Endometrium (tissue), 2 donors: ENCODE results near the gene PCF11.
A peak's percentile ranks its signal among the peaks of the same experiment; 100 is the strongest.
"Not testable (repeated sequence)": the region's sequence is repeated elsewhere in the genome, so short reads cannot be mapped to it uniquely, and the experiment has no call there.

Experiments
- FAIRE-seq: peaks from 2 replicates; lab custom pipeline; 2012; peaks lifted over from hg19 to GRCh38; lab: Jason Lieb, UNC
- donor health status: control.
- donor health status: control.

Gene PCF11

DNA sequence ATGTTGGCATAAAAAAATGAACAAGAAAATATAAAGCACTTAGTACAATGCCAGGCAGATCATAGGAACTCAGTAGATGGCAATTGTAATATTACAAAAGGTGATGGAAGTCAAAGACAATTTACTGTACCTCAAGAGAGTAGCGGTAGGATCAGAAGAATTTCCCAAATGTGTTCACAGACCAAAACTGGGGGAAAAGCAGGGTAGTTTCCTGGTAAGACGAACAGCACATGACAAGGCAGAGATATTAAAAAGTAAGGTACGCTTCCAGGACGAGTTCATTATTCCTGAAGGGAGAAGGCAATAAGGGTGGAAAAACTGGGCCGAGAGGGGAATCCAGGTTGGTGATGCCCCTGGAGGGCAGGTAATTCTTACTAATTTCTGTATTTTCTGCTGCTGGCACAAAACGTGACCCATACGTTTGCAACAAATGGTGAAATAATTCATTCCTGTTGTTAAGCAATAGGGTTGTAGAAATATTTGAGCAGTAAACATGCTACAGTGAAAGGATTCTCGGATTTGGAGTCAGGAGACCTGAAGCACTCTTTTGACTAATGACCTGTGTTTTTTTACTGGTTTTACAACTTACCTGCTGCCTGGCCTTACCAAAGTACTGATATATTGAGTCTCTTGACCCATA, 35.8 kb downstream of the PCF11 start:
- FAIRE-seq, result no peak

DNA sequence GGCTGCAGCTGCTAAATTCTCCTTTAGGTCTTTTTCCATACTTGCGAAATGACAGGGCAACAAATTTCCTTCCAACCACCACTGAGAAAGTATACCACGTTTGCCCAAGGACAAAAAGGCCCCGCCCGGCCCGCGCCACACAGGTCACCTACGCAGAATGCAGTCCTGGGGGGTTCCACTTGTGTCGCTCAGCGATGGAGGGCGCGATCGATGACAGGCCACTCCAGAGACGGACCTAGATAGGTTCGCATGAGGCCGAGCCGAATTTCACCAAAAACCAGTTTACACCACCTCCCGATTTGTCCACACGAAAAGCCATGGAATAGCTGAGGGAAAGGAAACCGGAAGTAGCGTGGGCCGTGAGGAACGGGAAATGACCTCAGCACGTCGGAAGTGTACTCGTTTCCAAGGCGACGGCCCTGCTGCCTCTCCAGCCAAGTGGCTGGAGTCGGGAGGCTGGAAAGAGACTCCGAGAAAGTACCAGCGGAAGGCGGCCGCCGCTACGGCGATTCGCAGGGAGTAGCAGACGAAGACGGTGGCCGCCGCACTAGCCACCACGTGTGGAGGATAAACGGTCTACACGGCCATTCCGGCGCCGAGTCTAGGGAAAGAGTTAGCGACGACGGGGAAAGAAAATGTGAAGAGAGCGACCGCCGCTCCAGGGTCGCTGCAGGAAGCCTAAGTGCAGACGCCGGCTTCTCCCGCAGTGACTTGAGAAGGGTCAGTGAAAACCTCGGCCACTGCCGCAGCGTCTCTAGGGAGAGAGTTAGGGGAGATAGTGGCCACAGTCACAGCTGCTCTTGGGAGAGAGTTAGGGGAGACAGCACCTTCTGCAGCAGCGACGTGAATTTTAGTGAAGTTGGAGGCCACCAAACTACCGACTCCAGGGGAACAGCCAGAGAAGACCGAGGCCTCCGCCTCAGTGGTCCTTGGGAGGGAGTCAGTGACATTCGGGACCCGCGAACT, 36.7 kb downstream of the PCF11 start, which contains the start of gene ANKRD42:
Gene ANKRD42 (plus strand): TSS at position 398 of the 966 bp plus-strand sequence. CDS start 959 bp downstream, outside the sequence.
- peak; percentile 35 for FAIRE-seq

DNA sequence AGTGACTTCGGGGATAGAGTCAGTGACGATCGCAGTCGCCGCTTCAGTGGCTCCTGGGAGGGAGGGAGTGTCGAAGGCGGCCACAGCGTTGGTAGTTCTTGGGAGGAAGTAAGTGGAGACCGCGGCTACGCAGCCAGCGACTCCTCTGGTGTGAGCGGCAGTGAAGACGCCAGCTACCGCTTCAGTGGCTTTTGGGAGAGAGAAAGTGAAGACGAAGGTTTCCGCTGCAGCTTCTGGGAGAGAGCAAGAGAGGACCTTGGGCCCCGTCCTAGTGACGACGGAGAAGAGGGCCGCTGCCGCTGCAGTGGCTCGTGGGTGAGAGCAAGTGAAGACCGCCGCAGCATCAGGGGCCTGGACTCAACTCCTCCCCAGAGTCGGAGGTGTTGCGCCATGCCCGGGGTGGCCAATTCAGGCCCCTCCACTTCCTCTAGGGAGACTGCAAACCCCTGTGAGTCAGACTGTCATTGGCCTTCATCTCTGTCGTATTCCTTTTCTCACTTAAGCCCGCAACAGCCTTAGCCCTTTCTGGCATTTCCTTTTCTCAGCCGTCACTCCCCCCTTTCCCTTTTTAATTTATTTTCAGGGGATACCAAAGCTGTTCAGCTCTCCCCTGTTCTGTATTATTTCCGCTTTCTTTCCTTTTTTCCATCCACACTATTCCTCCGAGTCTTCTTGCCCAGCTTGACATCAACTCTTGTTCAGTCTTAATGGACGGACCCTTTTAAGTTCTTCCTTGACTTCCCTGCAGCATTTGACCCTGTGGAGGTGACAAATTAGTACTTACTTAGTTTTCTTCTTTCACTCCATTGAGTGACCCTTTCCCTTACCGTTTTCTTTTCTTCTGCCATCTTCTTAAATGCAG, 37.6 kb downstream of the PCF11 start:
- FAIRE-seq, result no peak

DNA sequence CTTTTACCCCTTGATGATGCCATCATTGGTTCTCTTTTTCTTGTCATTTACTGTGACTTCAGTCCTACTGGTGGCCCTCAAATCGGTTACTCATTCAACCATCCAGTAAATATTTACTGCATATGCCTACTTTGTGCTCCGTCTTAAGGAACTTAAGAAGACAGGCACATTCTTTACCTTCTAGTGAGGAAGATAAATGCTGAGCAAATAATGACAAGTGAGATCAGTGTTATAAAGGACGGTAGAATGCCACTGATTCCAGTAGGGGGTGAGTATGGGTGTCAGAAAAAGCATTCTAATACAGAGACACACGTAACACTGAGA, 38.2 kb downstream of the PCF11 start:
- no peak for FAIRE-seq

DNA sequence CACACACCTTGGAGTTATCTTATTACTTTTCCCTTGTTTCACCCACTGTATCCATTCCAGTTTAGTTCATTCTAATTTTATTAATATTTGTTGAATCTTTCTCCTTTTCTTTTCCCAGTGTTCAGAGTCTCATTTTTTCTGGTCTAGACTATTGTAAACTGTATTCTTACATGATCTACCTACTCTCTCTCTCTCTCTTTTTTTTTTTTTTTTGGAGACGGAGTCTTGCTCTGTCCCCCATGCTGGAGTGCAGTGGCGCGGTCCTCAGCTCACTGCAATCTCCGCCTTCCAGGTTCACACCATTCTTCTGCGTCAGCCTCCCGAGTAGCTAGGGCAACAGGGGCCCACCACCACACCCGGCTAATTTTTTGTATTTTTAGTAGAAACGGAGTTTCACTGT, 38.7 kb downstream of the PCF11 start:
- FAIRE-seq, result no peak

DNA sequence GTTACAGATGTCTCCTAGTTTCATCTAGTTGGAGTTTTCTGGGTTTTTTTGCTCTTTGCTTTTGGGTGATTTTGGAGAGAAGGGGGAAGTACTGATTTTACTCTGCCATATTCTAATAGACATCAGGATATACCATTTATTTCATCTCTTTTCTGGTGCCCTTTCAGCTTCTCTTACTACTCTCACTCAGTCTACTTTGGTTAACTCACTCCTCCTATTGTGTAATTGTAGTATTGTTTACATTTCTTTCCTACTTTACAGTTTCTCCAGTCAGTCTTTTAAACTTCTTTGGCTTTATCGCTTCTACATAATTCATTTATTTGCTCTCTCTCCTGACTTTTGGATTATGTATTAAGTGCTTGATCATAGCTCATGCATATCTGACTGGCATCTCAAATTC, 43.1 kb downstream of the PCF11 start:
- FAIRE-seq, result no peak

DNA sequence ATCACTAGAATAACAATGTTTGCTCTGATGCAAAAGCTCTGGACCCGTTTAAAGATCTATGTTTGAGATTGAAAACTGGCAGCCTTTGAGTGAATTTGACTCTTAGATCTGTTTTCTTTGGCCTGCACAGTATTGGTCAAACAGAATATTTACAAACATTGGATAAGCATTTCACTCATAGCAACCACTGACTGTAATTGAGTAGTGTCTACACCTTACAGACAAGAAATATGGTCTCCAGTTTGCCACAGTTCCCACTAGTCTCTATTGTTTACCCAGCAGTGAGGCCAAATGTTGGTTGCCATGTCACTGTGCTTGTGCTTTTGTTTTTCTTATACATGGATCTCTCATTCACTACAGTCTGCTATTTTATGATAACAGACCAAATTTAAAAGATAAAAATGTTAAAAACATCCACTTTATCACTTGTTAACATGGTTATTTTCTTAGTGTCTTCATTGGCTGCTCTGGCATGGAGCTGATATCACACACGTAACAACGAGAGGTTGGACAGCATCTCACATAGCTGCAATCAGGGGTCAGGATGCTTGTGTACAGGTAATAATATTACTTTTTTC, 48.8 kb downstream of the PCF11 start:
- no peak for FAIRE-seq

DNA sequence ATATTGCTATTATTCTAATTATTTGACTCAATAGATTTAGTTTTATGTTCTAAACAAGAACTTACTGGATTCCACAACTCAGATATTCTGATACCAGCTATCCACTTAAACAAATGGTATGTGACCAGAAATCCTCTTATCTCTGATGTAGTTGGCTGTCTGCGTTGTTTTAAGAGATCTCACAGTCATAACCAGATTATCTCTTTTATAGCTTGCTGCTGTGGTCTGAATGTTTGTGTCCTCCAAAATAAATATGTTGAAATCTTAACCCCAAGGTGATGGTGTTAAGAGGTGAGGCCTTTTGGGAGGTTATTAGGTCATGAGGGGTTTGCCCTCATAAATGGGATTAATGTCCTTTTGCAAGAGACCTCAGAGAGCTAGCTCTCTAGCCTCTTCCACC, 49.3 kb downstream of the PCF11 start:
- no peak for FAIRE-seq

DNA sequence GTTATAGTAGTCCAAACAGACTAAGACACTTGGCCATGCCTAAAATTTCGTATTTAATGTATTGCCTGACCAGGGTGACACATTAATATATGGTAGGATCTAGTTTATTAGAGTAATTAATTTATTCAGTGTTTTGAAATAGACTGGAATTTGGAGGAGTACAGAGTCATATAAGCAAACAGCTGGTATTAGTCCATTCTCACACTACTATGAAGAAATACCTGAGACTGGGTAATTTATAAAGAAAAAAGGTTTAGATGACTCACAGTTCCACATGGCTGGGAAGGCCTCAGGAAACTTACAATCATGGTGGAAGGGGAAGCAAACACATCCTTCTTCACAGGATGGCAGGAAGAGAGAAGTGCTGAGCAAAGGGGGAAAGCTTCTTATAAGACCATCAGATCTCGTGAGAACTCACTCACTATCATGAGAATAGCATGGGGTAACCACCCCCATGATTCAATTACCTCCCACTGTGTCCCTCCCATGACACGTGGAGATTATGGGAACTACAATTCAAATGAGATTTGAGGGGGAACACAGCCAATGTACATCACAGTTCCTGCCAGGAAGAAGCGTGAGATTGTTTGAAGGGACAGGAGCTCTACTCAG, 49.9 kb downstream of the PCF11 start:
- FAIRE-seq, result not testable (repeated sequence)

DNA sequence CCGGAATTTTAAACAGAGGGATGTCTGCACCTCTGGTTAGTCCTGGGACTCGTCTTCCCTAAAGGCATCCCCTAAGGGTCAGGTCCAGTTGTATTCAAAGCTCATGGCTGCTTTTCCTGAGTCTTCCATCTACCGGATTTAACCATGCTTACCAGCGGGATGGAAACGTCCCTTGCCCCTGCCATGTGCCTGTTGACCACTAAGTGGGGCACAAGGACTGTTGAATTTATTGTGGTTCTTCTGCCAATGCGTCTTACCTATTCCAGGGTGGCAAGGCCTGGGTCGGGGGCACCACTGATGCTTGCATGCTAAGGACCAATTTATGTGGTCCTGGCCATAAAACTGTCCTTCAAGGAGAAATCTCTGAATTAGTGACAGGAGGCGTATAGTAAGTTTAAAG, 62.2 kb downstream of the PCF11 start:
- no peak for FAIRE-seq

DNA sequence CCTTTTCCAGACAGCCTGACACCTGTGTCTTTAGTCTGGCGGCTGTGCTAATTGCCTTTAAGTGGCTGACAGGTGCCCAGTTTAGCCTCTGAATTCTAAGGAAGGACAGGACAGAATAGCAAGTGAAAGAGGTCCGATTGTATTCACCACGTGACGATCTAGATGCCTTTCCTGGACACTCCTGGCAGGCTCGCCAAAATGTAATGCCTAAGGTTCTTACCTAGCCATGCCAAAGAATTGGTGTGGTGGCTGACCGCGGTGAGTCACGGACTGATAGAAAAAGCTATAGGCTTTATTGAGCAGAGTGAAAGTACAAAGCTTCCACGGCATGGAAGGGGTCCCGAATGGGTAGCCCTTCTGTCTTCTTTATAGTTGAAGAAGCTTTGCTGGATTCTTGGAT, 63.3 kb downstream of the PCF11 start:
- FAIRE-seq, result no peak

DNA sequence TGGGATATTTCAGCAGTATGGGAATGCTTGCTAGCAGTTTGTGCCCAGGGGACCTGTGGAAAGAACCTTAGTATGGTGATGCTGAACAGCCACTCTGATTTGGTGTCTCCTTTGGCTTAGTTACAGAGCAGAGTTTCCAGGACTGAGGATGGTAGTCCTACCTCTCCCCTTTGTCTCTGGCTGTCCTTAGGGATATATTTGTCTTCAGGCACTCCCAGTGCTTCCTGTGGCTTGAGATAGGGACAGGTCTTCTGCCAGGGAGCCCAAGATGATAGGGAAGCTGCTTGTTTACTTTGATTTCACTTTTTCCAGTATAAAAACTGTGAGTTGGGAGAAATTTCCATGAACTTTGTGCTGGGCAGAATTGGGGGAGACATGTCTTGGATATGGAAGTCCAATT, 64.8 kb downstream of the PCF11 start:
- no peak for FAIRE-seq

DNA sequence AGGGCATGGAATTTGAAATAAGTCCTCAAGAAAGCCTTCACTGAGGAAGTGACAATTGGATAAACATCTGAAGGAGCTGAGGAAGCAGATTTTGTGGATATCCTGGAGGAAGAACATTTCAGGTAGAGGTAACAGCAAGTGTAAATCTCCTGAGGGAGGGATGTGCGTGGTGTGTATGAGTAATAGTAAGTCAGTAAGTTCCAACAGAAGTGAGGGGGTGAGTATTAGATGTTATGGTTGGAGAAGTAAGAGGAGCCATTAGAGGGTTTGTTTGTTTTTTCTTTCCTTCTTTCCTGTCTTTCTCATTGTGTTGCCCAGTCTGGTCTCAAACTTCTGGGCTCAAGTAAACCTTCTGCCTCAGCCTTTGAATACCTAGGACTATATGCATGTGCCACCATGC, 65.6 kb downstream of the PCF11 start:
- no peak for FAIRE-seq

DNA sequence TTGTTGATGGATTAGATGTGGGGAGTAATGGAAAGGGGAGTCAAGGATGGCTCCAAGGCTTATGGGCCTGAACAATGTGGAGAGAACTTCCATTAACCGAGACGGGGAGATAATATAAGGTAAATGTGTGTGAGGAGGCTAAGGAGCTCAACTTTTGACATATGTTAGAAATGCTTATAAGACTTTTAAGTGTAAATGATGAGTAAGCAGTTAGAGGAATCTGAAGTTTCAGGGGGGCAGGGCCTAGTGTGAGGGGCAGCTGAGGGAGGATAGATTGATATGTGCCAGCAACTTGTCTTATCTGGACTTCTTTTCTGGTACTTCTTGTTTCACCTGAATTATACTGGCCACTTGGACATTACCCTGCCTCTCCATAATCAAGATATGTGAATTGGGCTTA, 66.5 kb downstream of the PCF11 start:
- no peak for FAIRE-seq

DNA sequence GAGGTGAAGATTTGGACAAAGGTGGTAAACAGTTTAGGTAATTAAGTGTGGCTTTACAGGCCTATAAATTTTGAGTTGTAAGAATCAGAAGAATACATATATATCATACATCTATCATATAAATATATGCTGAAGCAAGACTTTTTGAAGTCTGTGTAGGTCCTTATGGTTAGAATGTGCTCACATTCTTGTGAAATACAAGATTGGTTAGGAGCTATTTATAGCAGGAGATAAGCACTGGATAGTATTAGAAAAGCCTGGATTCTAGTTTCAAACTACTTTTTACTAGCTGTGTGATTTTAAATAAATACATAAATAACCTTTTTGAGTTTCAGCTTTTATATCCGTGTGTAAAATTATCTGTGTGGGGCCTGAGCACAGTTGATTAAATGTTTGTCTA, 78.9 kb downstream of the PCF11 start:
- FAIRE-seq, result no peak
